HG03135 (cell line): Measurements from ENCODE around the gene THG1L.

Experiments used
- ATAC-seq: cut with Tn5 transposase; IDR thresholded peaks from one replicate; pipeline ENCODE4 v1.9.1; 2021; ENCODE audit warnings: mild to moderate bottlenecking, moderate library complexity; ENCODE audit not compliant: unreplicated experiment

Gene THG1L

GRCh38 chr5:157750320-157750719 lies 19.1 kb downstream of the THG1L start:
- no peak for ATAC-seq

DNA sequence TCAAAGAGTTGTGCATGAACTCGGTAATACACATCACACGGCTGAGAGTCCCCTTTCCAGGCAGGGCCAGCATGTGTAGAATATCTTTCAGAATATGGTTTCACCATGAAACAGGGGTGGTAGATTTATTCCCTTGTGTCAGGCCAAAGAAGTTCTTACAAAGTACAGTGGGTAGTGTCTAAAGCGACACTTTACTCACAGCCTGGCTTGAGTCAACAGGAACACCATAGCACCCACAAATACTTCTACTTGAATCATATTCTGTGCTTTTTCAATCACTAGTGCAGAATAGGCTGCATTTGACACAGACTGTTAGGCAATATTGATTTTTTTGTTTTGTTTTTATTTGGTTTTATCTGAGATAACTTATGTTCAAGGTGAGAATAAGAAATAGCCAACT lies 24.9 kb downstream of the THG1L start:
- ATAC-seq: no peak

- ATAC-seq: no peak
These were observed 27.5 kb downstream of the THG1L start for GRCh38 chr5:157758706-157759105.

DNA sequence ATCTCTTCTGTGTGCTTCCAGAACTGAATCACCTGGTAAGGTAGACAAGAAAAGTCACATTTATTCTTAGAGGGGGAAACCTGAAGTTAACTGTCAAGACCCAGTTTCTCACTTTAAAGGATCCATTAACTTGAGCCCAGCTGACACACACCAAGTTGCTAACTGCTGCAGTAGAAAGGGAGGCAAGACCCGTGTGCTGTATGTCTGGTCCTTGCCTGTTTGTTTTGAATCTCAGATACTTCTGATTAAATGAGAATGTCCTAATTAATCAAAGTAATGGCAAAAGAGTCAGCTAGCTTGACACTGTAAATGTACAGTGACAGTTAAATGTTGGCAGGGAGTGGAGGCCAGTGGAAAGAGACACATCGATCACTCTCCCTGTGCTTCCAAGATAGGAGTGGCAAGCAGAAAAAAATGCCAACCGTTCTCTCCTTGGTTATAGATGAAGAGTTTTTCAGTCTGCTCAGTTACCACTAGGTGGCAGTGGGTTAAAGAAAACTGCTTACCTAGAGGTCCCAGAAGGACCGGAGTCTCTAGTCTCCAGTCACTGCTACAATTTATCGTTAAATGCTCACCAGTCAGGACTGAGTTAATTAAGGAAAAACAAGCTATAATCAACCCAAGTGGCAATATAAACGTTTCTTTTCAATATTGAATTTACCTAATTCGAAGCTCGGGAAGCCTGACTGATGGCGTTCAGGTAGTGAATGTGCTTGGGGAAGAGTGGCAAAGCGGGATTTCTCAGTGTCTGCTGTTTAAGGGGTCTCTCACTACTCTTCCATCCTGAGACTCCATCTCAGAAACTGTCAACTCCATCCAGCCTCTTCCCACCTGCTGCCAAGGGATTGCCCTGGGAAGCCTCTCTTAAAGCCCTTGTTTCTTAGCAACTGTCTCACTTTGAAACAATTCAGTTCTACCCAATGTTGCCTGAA lies 30.7 kb downstream of the THG1L start:
- peak; percentile 75 for ATAC-seq

DNA sequence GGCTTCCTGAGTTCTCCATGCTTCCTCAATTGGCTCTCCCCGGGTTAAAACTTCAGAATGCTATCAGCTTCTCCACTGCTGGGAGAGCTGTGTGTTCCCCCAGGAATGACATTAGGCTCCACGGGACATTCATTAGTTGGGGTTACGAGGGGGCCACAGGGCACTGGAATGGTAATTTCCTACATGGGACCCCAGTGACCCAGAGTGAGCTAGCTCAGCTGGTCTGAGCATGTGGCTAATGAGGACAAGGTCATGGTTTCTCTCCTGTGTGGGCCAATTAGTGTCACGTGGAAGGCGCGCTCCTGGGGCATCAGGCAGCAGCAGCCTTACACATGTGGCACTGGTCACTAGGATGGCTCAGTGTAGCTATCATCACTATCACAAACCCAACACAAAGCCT lies 33.3 kb downstream of the THG1L start:
- no peak for ATAC-seq

- no peak for ATAC-seq
These were observed 35.2 kb downstream of the THG1L start for GRCh38 chr5:157766442-157766841.

DNA sequence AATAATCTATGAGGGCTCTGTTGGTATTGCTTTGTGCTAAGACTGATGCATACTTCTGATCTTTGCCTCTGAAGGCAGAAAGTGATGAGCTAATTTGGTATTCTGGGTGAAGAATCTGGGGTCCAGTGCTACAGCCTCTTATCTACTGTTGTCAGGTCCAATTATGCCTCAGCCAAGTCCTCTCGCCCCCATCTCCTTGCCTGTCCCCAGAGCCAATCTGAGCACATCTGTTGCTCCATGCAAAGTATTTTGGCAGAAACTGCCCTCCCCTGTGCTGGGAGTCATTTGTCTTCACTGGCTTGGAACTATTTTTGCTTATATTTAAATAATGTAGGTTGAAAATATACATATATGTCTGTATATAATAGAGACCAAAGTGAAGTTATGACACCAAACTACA lies 35.7 kb downstream of the THG1L start:
- no peak for ATAC-seq

GRCh38 chr5:157767689-157768088 lies 36.5 kb downstream of the THG1L start:
- ATAC-seq: no peak

DNA sequence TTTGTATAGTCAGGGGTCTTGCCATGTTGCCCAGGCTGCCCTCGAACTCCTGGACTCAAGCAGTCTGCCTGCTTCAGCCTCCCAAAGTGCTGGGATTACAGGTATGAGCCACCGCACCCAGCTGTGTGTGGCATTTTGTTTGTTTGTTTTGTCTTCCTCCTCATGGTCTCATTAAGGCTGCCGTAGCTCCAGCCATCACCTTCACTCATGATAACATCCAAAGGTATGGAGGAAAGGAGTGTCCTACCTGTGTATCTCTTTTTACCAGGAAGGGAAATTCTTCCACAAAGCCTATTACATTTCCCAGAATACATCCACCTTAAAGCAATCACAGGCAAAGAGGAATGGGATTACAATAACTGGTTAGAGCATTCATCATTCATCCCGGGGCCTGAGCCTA lies 39.4 kb downstream of the THG1L start:
- no peak for ATAC-seq

- ATAC-seq: no peak
These were observed 40.9 kb downstream of the THG1L start for GRCh38 chr5:157772127-157772526.

DNA sequence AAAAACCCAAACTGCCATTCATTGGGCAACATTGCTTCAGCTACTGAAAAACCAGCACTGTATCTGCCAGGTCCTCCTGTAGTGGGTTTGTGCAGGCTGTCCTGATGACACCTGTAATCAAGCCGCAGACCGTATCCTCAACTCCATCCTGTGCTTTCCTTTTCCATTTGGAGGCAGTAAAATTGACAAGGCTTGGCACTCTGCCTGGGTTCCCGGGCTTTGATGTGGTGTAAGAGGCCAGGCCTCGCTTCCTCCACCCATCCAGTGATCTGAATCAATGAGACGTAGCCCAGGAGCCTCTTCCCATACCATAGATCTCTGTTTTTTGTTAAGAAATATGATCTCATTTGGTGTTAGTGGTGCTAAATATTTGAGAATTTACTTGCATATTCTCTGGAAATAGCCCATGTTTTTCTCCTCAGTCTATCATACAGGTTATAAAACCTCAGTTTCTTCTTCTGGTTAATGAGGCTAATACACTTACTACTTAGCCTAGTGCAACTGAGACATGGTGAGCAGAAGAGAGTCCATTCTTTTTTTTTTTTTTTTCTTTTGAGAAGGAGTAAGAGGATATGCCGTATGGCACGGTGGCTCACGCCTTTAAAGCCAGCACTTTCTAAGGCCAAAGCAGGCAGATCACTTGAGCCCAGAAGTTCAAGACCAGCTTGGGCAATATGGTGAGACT lies 47.0 kb downstream of the THG1L start:
- ATAC-seq: no peak

GRCh38 chr5:157779221-157779620 lies 48.0 kb downstream of the THG1L start:
- ATAC-seq: no peak

GRCh38 chr5:157785801-157786200 lies 54.6 kb downstream of the THG1L start:
- no peak for ATAC-seq
